IPS-NIHi7 (cell line): Measurements from ENCODE around the gene OR13A1.
"Not testable (repeated sequence)": the region's sequence is repeated elsewhere in the genome, so short reads cannot be mapped to it uniquely, and the experiment has no call there.

Experiments
- DNase-seq: peaks from one replicate; pipeline ENCODE4 v3.0.0; 2012; ENCODE audit warnings: mixed read lengths; ENCODE audit errors: extremely low spot score

The OR13A1 gene

GRCh38 chr10:45280113-45280760, 35.2 kb downstream of the OR13A1 start:
- DNase-seq = no peak

- DNase-seq = no peak
Measured at GRCh38 chr10:45279682-45280081, 35.7 kb downstream of the OR13A1 start.

- no peak for DNase-seq
Measured at GRCh38 chr10:45278860-45279498, 36.4 kb downstream of the OR13A1 start.

- not testable (repeated sequence) for DNase-seq
Measured at GRCh38 chr10:45276146-45276545, 39.3 kb downstream of the OR13A1 start.

- no peak for DNase-seq
Measured at GRCh38 chr10:45274364-45274763, 41.0 kb downstream of the OR13A1 start.

GRCh38 chr10:45267777-45268176, 47.6 kb downstream of the OR13A1 start:
- not testable (repeated sequence) for DNase-seq

GRCh38 chr10:45265996-45266395, 49.4 kb downstream of the OR13A1 start:
- DNase-seq = no peak

GRCh38 chr10:45261946-45262345, 53.5 kb downstream of the OR13A1 start:
- no peak for DNase-seq

GRCh38 chr10:45261243-45261775, 54.1 kb downstream of the OR13A1 start:
- DNase-seq = no peak

- not testable (repeated sequence) for DNase-seq
Measured at GRCh38 chr10:45260635-45261034, 54.8 kb downstream of the OR13A1 start.

- DNase-seq = not testable (repeated sequence)
Measured at GRCh38 chr10:45259786-45260495, 55.5 kb downstream of the OR13A1 start.

GRCh38 chr10:45257600-45257999, 57.8 kb downstream of the OR13A1 start:
- no peak for DNase-seq

- DNase-seq = no peak
Measured at GRCh38 chr10:45256246-45256645, 59.2 kb downstream of the OR13A1 start.

- no peak for DNase-seq
Measured at GRCh38 chr10:45255706-45256105, 59.7 kb downstream of the OR13A1 start.

GRCh38 chr10:45254892-45255291, 60.5 kb downstream of the OR13A1 start:
- DNase-seq = no peak

- no peak for DNase-seq
Measured at GRCh38 chr10:45253183-45253914, 62.1 kb downstream of the OR13A1 start.
